ENCODE data around the gene TOMM20. TPM values are rescaled to one million over a fixed set of nuclear protein-coding genes. Genes with fewer than 3 reads are reported as not detected.

TOMM20 gene
- total and polyA plus RNA-seq, 9 of the 15 experiments (the other 6 are each of a cell fraction or from before 2014, with no cell fraction given), result 70.6 to 334 (median 159) TPM

DNA sequence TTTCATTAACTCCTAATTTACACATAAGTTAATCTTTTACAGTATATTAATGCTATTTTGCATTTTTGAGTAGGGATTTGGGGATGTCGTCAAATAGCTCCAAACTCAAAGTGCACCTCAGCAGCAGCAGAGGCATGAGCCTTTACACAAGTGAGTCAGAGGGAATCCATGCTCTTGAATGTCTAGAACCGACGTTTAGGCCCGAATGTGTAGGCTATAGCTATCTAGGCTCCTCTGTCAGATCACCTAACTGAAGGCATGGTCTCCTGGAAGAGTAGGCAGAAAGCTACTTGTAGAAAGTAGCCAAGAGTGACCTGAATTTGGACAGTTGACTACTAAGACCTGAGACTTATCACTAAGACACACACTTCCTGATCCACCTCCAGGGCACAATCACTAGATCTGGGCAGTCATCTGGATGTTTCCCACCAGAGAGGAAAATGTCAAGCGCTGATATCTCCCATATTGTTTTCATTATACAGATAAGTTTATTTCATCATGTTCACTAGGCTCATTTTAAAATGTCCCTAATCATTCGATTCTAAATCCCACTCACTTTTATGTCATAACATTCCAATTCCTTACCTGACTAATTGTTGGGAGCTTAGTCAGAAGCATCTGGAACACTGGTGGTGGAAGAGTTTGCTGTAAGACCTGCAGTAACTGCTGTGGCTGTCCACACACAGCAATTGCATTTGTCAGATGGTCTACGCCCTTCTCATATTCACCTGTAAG, 15.3 kb downstream of the TOMM20 start (continued):
- TF ChIP-seq ELF4 (CRISPR knock-in tag; IDR thresholded peaks at IDR 0.05) (0 out of 2 replicates have a peak, but pooled peaks have one; percentile 7), BRCA1 (IDR thresholded peaks at IDR 0.05) (no peak), BRCA1 (CRISPR knock-in tag; IDR thresholded peaks at IDR 0.05) (no peak), MAFF (IDR thresholded peaks at IDR 0.05; ENCODE audit: low read length) (no peak), FOXA1 (IDR thresholded peaks at IDR 0.05; ENCODE audit: borderline replicate concordance) (no peak), SMAD2 (IDR thresholded peaks at IDR 0.05; ENCODE audit: low read depth, low read length) (no peak), HDAC3 (IDR thresholded peaks at IDR 0.05; ENCODE audit: borderline replicate concordance, partially characterized antibody) (peak; percentile 66), ATF1 (CRISPR knock-in tag; IDR thresholded peaks at IDR 0.05) (no peak), ATF1 (tag; IDR thresholded peaks at IDR 0.05) (no peak), SIN3B (IDR thresholded peaks at IDR 0.05; ENCODE audit: low read depth) (no peak), KLF16 (IDR thresholded peaks at IDR 0.05) (peak; percentile 73), DPF2 (IDR thresholded peaks at IDR 0.05) (peak; percentile 96), ERF (CRISPR knock-in tag; IDR thresholded peaks at IDR 0.05) (no peak), TAF7 (tag; IDR thresholded peaks at IDR 0.05) (no peak), PPARD (CRISPR knock-in tag; IDR thresholded peaks at IDR 0.05) (no peak), DACH1 (IDR thresholded peaks at IDR 0.05; ENCODE audit: partially characterized antibody) (no peak), THRAP3 (IDR thresholded peaks at IDR 0.05; ENCODE audit: borderline replicate concordance) (no peak), ZNF384 (IDR thresholded peaks at IDR 0.05; ENCODE audit: low read depth, low read length) (no peak)
- TF ChIP-seq, protein P1, sequence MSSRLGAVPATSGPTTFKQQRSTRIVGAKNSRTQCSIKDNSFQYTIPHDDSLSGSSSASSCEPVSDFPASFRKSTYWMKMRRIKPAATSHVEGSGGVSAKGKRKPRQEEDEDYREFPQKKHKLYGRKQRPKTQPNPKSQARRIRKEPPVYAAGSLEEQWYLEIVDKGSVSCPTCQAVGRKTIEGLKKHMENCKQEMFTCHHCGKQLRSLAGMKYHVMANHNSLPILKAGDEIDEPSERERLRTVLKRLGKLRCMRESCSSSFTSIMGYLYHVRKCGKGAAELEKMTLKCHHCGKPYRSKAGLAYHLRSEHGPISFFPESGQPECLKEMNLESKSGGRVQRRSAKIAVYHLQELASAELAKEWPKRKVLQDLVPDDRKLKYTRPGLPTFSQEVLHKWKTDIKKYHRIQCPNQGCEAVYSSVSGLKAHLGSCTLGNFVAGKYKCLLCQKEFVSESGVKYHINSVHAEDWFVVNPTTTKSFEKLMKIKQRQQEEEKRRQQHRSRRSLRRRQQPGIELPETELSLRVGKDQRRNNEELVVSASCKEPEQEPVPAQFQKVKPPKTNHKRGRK (tag; IDR thresholded peaks at IDR 0.05), result no peak
- TF ChIP-seq, protein P2, sequence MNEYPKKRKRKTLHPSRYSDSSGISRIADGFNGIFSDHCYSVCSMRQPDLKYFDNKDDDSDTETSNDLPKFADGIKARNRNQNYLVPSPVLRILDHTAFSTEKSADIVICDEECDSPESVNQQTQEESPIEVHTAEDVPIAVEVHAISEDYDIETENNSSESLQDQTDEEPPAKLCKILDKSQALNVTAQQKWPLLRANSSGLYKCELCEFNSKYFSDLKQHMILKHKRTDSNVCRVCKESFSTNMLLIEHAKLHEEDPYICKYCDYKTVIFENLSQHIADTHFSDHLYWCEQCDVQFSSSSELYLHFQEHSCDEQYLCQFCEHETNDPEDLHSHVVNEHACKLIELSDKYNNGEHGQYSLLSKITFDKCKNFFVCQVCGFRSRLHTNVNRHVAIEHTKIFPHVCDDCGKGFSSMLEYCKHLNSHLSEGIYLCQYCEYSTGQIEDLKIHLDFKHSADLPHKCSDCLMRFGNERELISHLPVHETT (CRISPR knock-in tag; conservative IDR thresholded peaks at IDR 0.05 in 1 of 2, IDR thresholded peaks at IDR 0.05 in 1 of 2), result no peak
- TF ChIP-seq, protein P3, sequence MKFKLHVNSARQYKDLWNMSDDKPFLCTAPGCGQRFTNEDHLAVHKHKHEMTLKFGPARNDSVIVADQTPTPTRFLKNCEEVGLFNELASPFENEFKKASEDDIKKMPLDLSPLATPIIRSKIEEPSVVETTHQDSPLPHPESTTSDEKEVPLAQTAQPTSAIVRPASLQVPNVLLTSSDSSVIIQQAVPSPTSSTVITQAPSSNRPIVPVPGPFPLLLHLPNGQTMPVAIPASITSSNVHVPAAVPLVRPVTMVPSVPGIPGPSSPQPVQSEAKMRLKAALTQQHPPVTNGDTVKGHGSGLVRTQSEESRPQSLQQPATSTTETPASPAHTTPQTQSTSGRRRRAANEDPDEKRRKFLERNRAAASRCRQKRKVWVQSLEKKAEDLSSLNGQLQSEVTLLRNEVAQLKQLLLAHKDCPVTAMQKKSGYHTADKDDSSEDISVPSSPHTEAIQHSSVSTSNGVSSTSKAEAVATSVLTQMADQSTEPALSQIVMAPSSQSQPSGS (CRISPR knock-in tag; IDR thresholded peaks at IDR 0.05), result no peak
- TF ChIP-seq, protein P4, sequence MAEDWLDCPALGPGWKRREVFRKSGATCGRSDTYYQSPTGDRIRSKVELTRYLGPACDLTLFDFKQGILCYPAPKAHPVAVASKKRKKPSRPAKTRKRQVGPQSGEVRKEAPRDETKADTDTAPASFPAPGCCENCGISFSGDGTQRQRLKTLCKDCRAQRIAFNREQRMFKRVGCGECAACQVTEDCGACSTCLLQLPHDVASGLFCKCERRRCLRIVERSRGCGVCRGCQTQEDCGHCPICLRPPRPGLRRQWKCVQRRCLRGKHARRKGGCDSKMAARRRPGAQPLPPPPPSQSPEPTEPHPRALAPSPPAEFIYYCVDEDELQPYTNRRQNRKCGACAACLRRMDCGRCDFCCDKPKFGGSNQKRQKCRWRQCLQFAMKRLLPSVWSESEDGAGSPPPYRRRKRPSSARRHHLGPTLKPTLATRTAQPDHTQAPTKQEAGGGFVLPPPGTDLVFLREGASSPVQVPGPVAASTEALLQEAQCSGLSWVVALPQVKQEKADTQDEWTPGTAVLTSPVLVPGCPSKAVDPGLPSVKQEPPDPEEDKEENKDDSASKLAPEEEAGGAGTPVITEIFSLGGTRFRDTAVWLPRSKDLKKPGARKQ (CRISPR knock-in tag; IDR thresholded peaks at IDR 0.05), result 0 out of 2 replicates have a peak, but pooled peaks have one; percentile 57
- TF ChIP-seq, protein P5, sequence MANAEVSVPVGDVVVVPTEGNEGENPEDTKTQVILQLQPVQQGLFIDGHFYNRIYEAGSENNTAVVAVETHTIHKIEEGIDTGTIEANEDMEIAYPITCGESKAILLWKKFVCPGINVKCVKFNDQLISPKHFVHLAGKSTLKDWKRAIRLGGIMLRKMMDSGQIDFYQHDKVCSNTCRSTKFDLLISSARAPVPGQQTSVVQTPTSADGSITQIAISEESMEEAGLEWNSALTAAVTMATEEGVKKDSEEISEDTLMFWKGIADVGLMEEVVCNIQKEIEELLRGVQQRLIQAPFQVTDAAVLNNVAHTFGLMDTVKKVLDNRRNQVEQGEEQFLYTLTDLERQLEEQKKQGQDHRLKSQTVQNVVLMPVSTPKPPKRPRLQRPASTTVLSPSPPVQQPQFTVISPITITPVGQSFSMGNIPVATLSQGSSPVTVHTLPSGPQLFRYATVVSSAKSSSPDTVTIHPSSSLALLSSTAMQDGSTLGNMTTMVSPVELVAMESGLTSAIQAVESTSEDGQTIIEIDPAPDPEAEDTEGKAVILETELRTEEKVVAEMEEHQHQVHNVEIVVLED (CRISPR knock-in tag; IDR thresholded peaks at IDR 0.05), result no peak
